Smooth muscle cell (in vitro differentiated cells): ENCODE measurements around the gene P2RY6. TPM values are rescaled to one million over a fixed set of nuclear protein-coding genes. Genes with fewer than 3 reads are reported as not detected.

Experiments used
- DNase-seq: peaks from one replicate; lab custom pipeline; 2025; ENCODE audit not compliant: unreplicated experiment; lab: John Stamatoyannopoulos, UW
- H2AFZ ChIP-seq: fragments of 200-600 bp; sonication (generic); 2 replicates; pipeline ENCODE4 v1.6.0; 2016; ENCODE audit warnings: antibody characterized with exemption, low read depth, mild to moderate bottlenecking
- H3F3A ChIP-seq: fragments of 200-600 bp; sonication (generic); 2 replicates; pipeline ENCODE4 v1.6.0; 2017; ENCODE audit warnings: antibody characterized with exemption, low read depth
- H3K27ac ChIP-seq: fragments of 200-600 bp; sonication (generic); 2 replicates; pipeline ENCODE4 v1.5.1; 2016; ENCODE audit warnings: low read depth, mild to moderate bottlenecking
- H3K27me3 ChIP-seq: fragments of 200-600 bp; sonication (generic); 2 replicates; pipeline ENCODE4 v1.6.1; 2016; ENCODE audit warnings: low read depth, mild to moderate bottlenecking
- H3K36me3 ChIP-seq: fragments of 200-600 bp; sonication (generic); 2 replicates; pipeline ENCODE4 v1.5.1; 2016; ENCODE audit warnings: low read depth
- H3K4me1 ChIP-seq: fragments of 200-600 bp; sonication (generic); 2 replicates; pipeline ENCODE4 v1.5.1; 2016; ENCODE audit warnings: low read depth
- H3K4me2 ChIP-seq: fragments of 200-600 bp; sonication (generic); 2 replicates; pipeline ENCODE4 v1.6.0; 2016; ENCODE audit warnings: mild to moderate bottlenecking
- H3K4me3 ChIP-seq: fragments of 200-600 bp; sonication (generic); 2 replicates; pipeline ENCODE4 v1.5.1; 2016; ENCODE audit warnings: mild to moderate bottlenecking
- H3K79me2 ChIP-seq: fragments of 200-600 bp; sonication (generic); 2 replicates; pipeline ENCODE4 v1.6.0; 2016; ENCODE audit warnings: low read depth, mild to moderate bottlenecking
- H3K9ac ChIP-seq: fragments of 200-600 bp; sonication (generic); 2 replicates; pipeline ENCODE4 v1.6.0; 2016; ENCODE audit warnings: low read depth
- H3K9me3 ChIP-seq: fragments of 200-600 bp; sonication (generic); replicated peaks from 2 replicates; pipeline ENCODE4 v1.5.1; 2016; ENCODE audit warnings: low read depth
- H4K20me1 ChIP-seq: fragments of 200-600 bp; sonication (generic); 2 replicates; pipeline ENCODE4 v1.6.0; 2016; ENCODE audit warnings: low read depth
- WGBS: methylation state at CpG from one replicate; pipeline ENCODE4 v1.1.7; 2016; ENCODE audit warnings: low lambda C conversion rate; 5-methylcytosine and 5-hydroxymethylcytosine counted together
- polyA plus RNA-seq: library from polyadenylated mRNA; unstranded; fragments of >200 nt; fragmentation: Nextera tagmentation; extraction: Ambion mirVana; gene quantifications from 2 replicates; pipeline ENCODE4 v1.2.1, GENCODE V29; 2016
- total RNA-seq: library from RNA; depleted of rRNA; stranded (reverse); fragments of >200 nt; gene quantifications from 2 replicates; pipeline ENCODE4 v1.2.3, GENCODE V29; 2014
- TF ChIP-seq, protein P1 (sequence below): fragments of 200-600 bp; sonication (generic); IDR thresholded peaks from 2 replicates; pipeline ENCODE4 v1.5.1; 2017; ENCODE audit warnings: borderline replicate concordance, mild to moderate bottlenecking, antibody characterized with exemption; ENCODE audit not compliant: insufficient read depth, poor library complexity, severe bottlenecking

The P2RY6 gene
- total and polyA plus RNA-seq, 2 experiments from 2014 or later, result 3.7 to 13.8 TPM

GRCh38 chr11:73299751-73300150 is 27.6 kb downstream of the P2RY6 start:
- no peaks in the 10 kb centered on the region for H3K4me1 ChIP-seq
- no peak overlapping the region for H3K9ac ChIP-seq
- 97% methylated on average over 10 of the region's 10 CpGs for WGBS

DNA sequence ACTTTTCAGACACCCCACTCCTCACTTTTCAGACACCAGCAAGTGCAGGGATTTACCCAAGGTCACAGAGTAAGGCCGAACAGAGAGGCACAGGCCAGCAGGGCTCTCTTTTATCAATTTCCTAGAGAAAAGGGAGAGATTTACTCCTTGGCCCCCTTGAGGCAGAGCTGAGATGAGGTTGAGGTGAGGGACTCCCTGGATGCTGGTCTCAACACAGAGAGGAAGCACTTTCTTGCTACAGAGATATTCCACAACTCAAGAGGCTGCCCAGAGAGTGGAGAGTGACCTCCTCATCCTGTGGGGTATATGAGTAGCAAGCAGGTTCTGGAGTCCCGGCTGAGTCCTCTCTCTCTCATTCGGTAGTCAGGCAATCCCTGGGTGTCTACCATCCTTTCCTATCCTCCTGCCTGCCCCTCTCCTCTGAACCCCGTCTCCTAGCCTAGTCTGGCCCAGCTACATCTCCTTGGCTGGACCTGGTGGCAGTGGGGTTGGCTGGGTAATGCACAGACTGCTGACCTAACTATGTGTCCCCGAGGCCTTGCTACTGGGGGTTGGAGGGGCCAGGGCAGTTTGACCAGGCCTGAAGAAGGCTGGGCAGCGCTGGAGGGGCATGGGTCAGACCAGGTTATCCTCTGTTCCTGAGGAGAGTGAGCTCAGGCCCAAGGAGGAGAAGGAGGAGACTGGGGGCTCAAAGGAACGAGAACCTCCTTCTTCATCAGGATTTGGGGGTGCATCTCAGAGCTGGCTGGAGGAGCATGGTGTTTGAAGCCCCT is 34.1 kb downstream of the P2RY6 start:
- Histone ChIP-seq H3K36me3 (no peaks in the 10 kb centered on the region), H3K27ac (no peak overlapping the region), H4K20me1 (peaks cover 20% of the 10 kb centered on the region), H3K4me1 (peaks cover 29% of the 10 kb centered on the region), H2AFZ (no peak overlapping the region), H3K9me3 (no peaks in the 10 kb centered on the region), H3K4me2 (peak overlapping the region; percentile 99), H3K27me3 (no peaks in the 10 kb centered on the region), H3F3A (no peaks in the 10 kb centered on the region), H3K4me3 (no peak overlapping the region), H3K79me2 (peaks cover 21% of the 10 kb centered on the region), H3K9ac (no peak overlapping the region)
- WGBS, result 88% methylated on average over 7 of the region's 7 CpGs
- TF ChIP-seq, protein P1, sequence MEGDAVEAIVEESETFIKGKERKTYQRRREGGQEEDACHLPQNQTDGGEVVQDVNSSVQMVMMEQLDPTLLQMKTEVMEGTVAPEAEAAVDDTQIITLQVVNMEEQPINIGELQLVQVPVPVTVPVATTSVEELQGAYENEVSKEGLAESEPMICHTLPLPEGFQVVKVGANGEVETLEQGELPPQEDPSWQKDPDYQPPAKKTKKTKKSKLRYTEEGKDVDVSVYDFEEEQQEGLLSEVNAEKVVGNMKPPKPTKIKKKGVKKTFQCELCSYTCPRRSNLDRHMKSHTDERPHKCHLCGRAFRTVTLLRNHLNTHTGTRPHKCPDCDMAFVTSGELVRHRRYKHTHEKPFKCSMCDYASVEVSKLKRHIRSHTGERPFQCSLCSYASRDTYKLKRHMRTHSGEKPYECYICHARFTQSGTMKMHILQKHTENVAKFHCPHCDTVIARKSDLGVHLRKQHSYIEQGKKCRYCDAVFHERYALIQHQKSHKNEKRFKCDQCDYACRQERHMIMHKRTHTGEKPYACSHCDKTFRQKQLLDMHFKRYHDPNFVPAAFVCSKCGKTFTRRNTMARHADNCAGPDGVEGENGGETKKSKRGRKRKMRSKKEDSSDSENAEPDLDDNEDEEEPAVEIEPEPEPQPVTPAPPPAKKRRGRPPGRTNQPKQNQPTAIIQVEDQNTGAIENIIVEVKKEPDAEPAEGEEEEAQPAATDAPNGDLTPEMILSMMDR, result no peak
- DNase-seq, result no peak

More at GRCh38 chr11:73299751-73300150, 27.6 kb downstream of the P2RY6 start:
- Histone ChIP-seq H3K79me2 (no peaks in the 10 kb centered on the region), H4K20me1 (no peaks in the 10 kb centered on the region), H3F3A (no peaks in the 10 kb centered on the region), H3K36me3 (no peaks in the 10 kb centered on the region), H3K9me3 (no peaks in the 10 kb centered on the region), H3K4me3 (no peak overlapping the region), H3K4me2 (no peak overlapping the region), H3K27ac (no peak overlapping the region), H3K27me3 (no peaks in the 10 kb centered on the region), H2AFZ (no peak overlapping the region)
- DNase-seq, result no peak
- TF ChIP-seq, protein P1, result no peak

- 13% methylated on average over 18 of the region's 18 CpGs for WGBS
- peak overlapping the region; percentile 14 for H3K9ac ChIP-seq
- H3K27me3 ChIP-seq, result no peaks in the 10 kb centered on the region
- peaks cover 27% of the 10 kb centered on the region for H4K20me1 ChIP-seq
- no peak for DNase-seq
- no peaks in the 10 kb centered on the region for H3K36me3 ChIP-seq
- no peaks in the 10 kb centered on the region for H3F3A ChIP-seq
- H3K4me1 ChIP-seq, result peaks cover 36% of the 10 kb centered on the region
- TF ChIP-seq, protein P1, result no peak
- H3K4me2 ChIP-seq, result peak overlapping the region; percentile 99
- H2AFZ ChIP-seq, result peak overlapping the region; percentile 76
- peaks cover 28% of the 10 kb centered on the region for H3K79me2 ChIP-seq
- H3K4me3 ChIP-seq, result peak overlapping the region; percentile 84
- H3K27ac ChIP-seq, result peak overlapping the region; percentile 40
- H3K9me3 ChIP-seq, result no peaks in the 10 kb centered on the region
Observed at GRCh38 chr11:73306977-73307322, 34.8 kb downstream of the P2RY6 start.
